Measurements from ENCODE around the gene SLC9A8. TPM values are rescaled to one million over a fixed set of nuclear protein-coding genes. Genes with fewer than 3 reads are reported as not detected.
A peak's percentile ranks its signal among the peaks of the same experiment; 100 is the strongest.

The SLC9A8 gene
- total RNA-seq, 1 donor from 2014 or later: 65.7 TPM

DNA sequence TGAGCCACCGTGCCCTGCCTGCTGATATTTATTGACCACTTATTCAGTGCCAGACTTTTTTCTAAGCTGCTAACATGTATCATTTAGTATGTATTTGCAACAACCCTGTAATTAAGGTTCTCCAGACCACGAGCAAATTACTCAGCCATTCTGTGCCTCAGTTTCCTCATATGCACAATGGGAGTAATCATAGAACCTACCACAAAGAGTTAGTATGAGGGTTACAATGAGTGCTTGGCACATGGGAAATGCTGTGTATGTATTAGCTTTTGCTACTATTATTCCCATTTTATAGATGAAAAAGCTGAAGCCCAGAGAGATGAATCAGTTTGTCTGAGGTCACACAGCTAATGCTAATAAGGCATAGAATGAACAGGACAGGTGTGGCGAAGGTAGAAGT, 20.0 kb upstream of the SLC9A8 start:
- ChIA-PET POLR2A (interaction anchor here (1.0 to 2.9 kb wide), 3 partner anchors 9 to 20 kb away, joined by 4 to 15 read pairs (median 7); partner anchors contain the start of gene SLC9A8), CTCF (no interaction called here)
- intact Hi-C loops (cut with micrococcal nuclease): loop anchor here (1.0 kb wide), 1 partner anchor 8 kb away; no protein-coding TSS in a partner anchor
- DNase-seq (no peak), ATAC-seq (ENCODE audit: low read depth) (no peak)
- Mint-ChIP-seq H3K9me3 (no peaks in the 10 kb centered on the region), H3K27ac (peak overlapping the region; percentile 18), H3K4me1 (peaks cover 73% of the 10 kb centered on the region), H3K27me3 (no peaks in the 10 kb centered on the region), H3K4me3 (no peak overlapping the region), H3K36me3 (ENCODE audit: low read depth) (no peaks in the 10 kb centered on the region)
- TF ChIP-seq, protein P1, sequence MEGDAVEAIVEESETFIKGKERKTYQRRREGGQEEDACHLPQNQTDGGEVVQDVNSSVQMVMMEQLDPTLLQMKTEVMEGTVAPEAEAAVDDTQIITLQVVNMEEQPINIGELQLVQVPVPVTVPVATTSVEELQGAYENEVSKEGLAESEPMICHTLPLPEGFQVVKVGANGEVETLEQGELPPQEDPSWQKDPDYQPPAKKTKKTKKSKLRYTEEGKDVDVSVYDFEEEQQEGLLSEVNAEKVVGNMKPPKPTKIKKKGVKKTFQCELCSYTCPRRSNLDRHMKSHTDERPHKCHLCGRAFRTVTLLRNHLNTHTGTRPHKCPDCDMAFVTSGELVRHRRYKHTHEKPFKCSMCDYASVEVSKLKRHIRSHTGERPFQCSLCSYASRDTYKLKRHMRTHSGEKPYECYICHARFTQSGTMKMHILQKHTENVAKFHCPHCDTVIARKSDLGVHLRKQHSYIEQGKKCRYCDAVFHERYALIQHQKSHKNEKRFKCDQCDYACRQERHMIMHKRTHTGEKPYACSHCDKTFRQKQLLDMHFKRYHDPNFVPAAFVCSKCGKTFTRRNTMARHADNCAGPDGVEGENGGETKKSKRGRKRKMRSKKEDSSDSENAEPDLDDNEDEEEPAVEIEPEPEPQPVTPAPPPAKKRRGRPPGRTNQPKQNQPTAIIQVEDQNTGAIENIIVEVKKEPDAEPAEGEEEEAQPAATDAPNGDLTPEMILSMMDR (IDR thresholded peaks at IDR 0.05): no peak

DNA sequence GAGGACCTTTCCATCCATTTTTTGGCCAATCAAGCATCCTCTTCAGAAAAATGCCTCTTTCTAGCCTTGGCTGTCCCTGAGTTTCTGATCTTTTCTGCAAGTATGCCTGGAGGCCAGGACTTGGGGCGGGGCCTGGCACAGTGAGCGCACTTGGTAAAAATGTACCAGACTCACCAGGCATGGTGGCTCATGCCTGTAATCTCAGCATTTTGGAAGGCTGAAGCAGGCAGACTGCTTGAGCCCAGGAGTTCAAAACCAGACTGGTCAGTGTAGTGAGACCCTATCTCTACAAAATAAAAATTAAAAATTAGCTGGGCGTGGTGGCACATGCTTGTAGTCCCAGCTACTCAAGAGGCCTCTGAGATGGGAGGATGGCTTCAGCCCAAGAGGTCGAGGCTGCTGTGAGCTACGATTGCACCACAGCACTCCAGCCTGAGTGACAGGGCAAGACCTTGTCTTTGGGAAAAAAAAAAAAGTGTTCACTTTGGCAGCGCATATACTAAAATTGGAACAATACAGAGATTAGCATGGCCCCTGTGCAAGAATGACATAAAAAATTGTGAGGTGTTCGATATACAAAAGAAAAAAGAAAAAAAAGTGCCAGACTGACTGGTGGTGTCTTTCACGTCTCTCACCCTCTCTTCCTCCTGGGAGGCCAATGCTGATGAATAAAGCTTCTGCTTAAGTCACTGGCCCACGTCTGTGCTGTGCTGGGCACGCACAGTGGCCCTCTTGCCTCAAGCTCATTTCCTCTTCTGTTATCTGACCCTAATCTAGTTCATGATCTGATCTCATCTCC, 18.1 kb upstream of the SLC9A8 start:
- CTCF ChIA-PET: no interaction called here
- no peak for DNase-seq
- H3K4me3 Mint-ChIP-seq: peak overlapping the region; percentile 53

DNA sequence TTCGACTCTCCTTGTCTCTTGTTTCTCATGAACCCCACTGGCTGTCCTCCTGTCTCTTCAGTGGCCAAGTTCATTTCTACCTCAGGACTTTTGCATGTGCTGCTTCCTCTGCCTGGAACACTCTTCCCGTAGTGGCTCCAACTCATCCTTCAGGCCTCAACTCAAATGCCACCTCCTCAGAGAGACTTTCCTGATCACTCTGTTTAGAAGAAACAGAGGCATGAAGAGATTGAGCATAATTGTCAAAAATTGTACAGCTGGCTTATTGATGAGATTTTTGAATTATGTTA, 17.5 kb upstream of the SLC9A8 start:
- ATAC-seq (ENCODE audit: low read depth): no peak
- no peaks in the 10 kb centered on the region for H3K36me3 Mint-ChIP-seq (ENCODE audit: low read depth)
- peak overlapping the region; percentile 60 for H3K27ac Mint-ChIP-seq
- TF ChIP-seq, protein P1 (IDR thresholded peaks at IDR 0.05): no peak
- no peak for DNase-seq
- ChIA-PET CTCF (no interaction called here), POLR2A (interaction anchor here (0.6 to 2.6 kb wide), 8 partner anchors 9 to 743 kb away, joined by 3 to 20 read pairs (median 4); partner anchors contain the start of gene SLC9A8)
- H3K4me3 Mint-ChIP-seq: peak overlapping the region; percentile 53
- H3K27me3 Mint-ChIP-seq: no peaks in the 10 kb centered on the region
- peaks cover 64% of the 10 kb centered on the region for H3K4me1 Mint-ChIP-seq
- no peaks in the 10 kb centered on the region for H3K9me3 Mint-ChIP-seq
- intact Hi-C loops (cut with micrococcal nuclease): no loop called here

More for the DNA sequence above, 18.1 kb upstream of the SLC9A8 start:
- intact Hi-C loops (cut with micrococcal nuclease): no loop called here
- POLR2A ChIA-PET: interaction anchor here (0.6 to 2.9 kb wide), 10 partner anchors 8 to 518 kb away, joined by 3 to 20 read pairs (median 5); partner anchors contain the start of gene SLC9A8
- TF ChIP-seq, protein P1 (IDR thresholded peaks at IDR 0.05): no peak
- Mint-ChIP-seq H3K27me3 (no peaks in the 10 kb centered on the region), H3K27ac (peak overlapping the region; percentile 60), H3K9me3 (no peaks in the 10 kb centered on the region), H3K4me1 (peaks cover 64% of the 10 kb centered on the region), H3K36me3 (ENCODE audit: low read depth) (no peaks in the 10 kb centered on the region)
- ATAC-seq (ENCODE audit: low read depth): peak; percentile 64

DNA sequence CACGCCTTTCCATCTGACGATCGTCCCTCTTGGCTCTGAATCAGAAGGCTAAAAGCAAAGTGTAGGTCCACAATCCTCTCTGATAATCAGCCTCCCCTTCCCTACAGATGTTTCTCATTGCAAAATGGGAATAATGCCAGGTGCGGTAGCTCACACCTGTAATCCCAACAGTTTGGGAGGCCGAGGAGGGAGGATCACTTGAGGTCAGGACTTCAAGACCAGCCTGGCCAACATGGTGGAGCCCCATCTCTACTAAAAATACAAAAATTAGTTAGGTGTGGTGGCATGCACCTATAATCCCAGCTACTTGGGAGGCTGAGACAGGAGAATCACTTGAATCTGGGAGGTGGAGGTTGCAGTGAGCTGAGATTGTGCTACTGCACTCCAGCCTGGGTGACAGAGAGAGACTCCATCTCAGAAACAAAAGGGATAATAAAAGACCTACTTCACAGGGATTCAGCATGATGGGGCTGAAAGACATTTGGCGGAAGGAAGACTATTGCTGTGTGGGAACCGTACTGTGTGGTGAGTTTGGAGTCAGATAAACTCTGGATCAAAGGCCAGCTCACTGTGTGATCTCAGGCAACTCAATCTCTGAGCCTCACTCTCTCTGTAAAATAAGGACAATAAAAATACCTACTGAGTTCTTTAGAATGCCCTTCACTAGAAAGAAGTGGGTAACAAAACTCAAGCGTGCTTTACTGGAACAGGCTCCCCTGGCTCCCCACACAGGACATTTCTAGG, 15.9 kb upstream of the SLC9A8 start:
- Mint-ChIP-seq H3K27me3 (no peaks in the 10 kb centered on the region), H3K36me3 (ENCODE audit: low read depth) (no peaks in the 10 kb centered on the region), H3K4me3 (no peak overlapping the region), H3K9me3 (no peaks in the 10 kb centered on the region), H3K4me1 (peaks cover 68% of the 10 kb centered on the region), H3K27ac (peak overlapping the region; percentile 35)
- intact Hi-C loops (cut with micrococcal nuclease): no loop called here
- ChIA-PET POLR2A (interaction anchor here (0.6 to 6.6 kb wide), 5 partner anchors 11 to 70 kb away, joined by 3 to 205 read pairs (median 5); partner anchors contain the start of gene SLC9A8), CTCF (no interaction called here)
- TF ChIP-seq, protein P1 (IDR thresholded peaks at IDR 0.05): no peak
- ATAC-seq (ENCODE audit: low read depth) (no peak), DNase-seq (no peak)

DNA sequence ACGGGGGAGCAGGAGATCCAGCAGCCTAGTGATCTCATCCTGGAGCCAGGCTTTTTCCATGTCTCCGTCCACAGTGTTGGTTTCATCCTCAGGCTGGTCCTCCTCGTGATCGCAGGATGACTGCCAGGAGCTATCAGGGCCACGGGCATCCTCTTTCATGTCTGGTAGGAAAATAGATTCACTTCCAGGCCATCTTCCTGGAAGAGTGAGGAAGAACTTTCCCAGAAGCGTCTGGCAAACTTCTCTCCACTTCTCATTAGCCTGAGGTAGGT, 15.3 kb upstream of the SLC9A8 start:
- DNase-seq (no peak), ATAC-seq (ENCODE audit: low read depth) (no peak)
- intact Hi-C loops (cut with micrococcal nuclease): no loop called here
- Mint-ChIP-seq H3K27me3 (no peaks in the 10 kb centered on the region), H3K36me3 (ENCODE audit: low read depth) (no peaks in the 10 kb centered on the region), H3K4me1 (peaks cover 70% of the 10 kb centered on the region), H3K4me3 (no peak overlapping the region), H3K27ac (no peak overlapping the region), H3K9me3 (no peaks in the 10 kb centered on the region)
- TF ChIP-seq, protein P1 (IDR thresholded peaks at IDR 0.05): no peak
- POLR2A ChIA-PET: interaction anchor here (0.6 to 6.6 kb wide), 2 partner anchors 15 to 71 kb away, joined by 5 to 205 read pairs; partner anchors contain the start of gene SLC9A8
- CTCF ChIA-PET: no interaction called here

Measured in activated B cell treated with CpG ODN at 0.5 μM for 24 hours (primary cell).